NCI-H2227 (cell line): ENCODE measurements around the gene KIF5C.

ENCODE experiments used
- DNase-seq: peaks from one replicate; lab custom pipeline; 2025; ENCODE audit not compliant: unreplicated experiment; lab: John Stamatoyannopoulos, UW

KIF5C gene

GRCh38 chr2:149009576-149010461 is 134.8 kb downstream of the KIF5C start:
- no peak for DNase-seq

GRCh38 chr2:149012545-149012944 is 137.5 kb downstream of the KIF5C start:
- DNase-seq: no peak

- no peak for DNase-seq
Measured at GRCh38 chr2:149015501-149015900, 140.5 kb downstream of the KIF5C start.

- DNase-seq: no peak
Measured at GRCh38 chr2:149015926-149016563, 141.0 kb downstream of the KIF5C start.

GRCh38 chr2:149017116-149017985 is 142.3 kb downstream of the KIF5C start:
- DNase-seq: peak; percentile 92

- no peak for DNase-seq
Measured at GRCh38 chr2:149018981-149019380, 144.0 kb downstream of the KIF5C start.

- no peak for DNase-seq
Measured at GRCh38 chr2:149019768-149020167, 144.7 kb downstream of the KIF5C start.

- DNase-seq: no peak
Measured at GRCh38 chr2:149020432-149020851, 145.4 kb downstream of the KIF5C start.

- no peak for DNase-seq
Measured at GRCh38 chr2:149021271-149021719, 146.3 kb downstream of the KIF5C start.

- DNase-seq: no peak
Measured at GRCh38 chr2:149021761-149022160, 146.7 kb downstream of the KIF5C start.

GRCh38 chr2:149023091-149023490 is 148.1 kb downstream of the KIF5C start:
- no peak for DNase-seq

GRCh38 chr2:149027590-149028250 is 152.7 kb downstream of the KIF5C start:
- no peak for DNase-seq

- DNase-seq: no peak
Measured at GRCh38 chr2:149028377-149028776, 153.3 kb downstream of the KIF5C start.

- no peak for DNase-seq
Measured at GRCh38 chr2:149028891-149029290, 153.9 kb downstream of the KIF5C start.

- no peak for DNase-seq
Measured at GRCh38 chr2:149029307-149029965, 154.4 kb downstream of the KIF5C start.

- no peak for DNase-seq
Measured at GRCh38 chr2:149031396-149031795, 156.4 kb downstream of the KIF5C start.

- peak; percentile 51 for DNase-seq
Measured at GRCh38 chr2:149033716-149034115, 158.7 kb downstream of the KIF5C start.

GRCh38 chr2:149034406-149034805 is 159.4 kb downstream of the KIF5C start:
- no peak for DNase-seq

- DNase-seq: no peak
Measured at GRCh38 chr2:149036507-149037293, 161.7 kb downstream of the KIF5C start.
